K562 (cell line): ENCODE measurements around the gene PLA1A. TPM values are rescaled to one million over a fixed set of nuclear protein-coding genes. Genes with fewer than 3 reads are reported as not detected.

ENCODE experiments used
- ATAC-seq: fragments of 200-7000 bp; cut with Tn5 transposase; 3 replicates; pipeline ENCODE4 v1.9.1; 2020; ENCODE audit warnings: moderate library complexity
- BruUV-seq: library from RNA; stranded (reverse); fragments of 400-500 nt; replicated peaks from 2 replicates; lab custom pipeline; 2021; lab: Mats Ljungman, UMichigan
- CTCF ChIA-PET: fragments of 300-600 bp; formaldehyde crosslinking; extraction: SDS; loops from one replicate; lab custom pipeline; 2021; ENCODE audit warnings: low intra/inter-chr PET ratio; lab: Yijun Ruan, JAX
- POLR2A ChIA-PET: fragments of 300-600, 350-650 bp; sonication (Branson Sonifier 250); formaldehyde crosslinking; extraction: SDS; loops from one replicate; lab custom pipeline; 2021; ENCODE audit warnings: antibody characterized with exemption, inconsistent platforms; lab: Yijun Ruan, JAX
- DNase-seq, 4 experiments: peaks; one replicate each; pipeline versions ENCODE4 v3.0.0 to v3.0.0-alpha.2; 2011 to 2018; ENCODE audit warnings: low spot score in 3 of 4, mixed read lengths in 3 of 4; ENCODE audit errors: extremely low read depth in 1 of 4
- FAIRE-seq: peaks from 2 replicates; lab custom pipeline; 2011; peaks lifted over from hg19 to GRCh38; lab: Jason Lieb, UNC
- H2AFZ ChIP-seq: 2 replicates; pipeline ENCODE4 v1.6.0; 2011; ENCODE audit warnings: low read depth, low read length, control low read depth, inconsistent platforms
- H3K27ac ChIP-seq: fragments of 200-600 bp; 3 replicates; pipeline ENCODE4 v1.8.0; 2011; ENCODE audit warnings: low read depth, mild to moderate bottlenecking, control low read depth, inconsistent platforms, low read length, moderate library complexity, mixed read lengths; ENCODE audit errors: extremely low read depth
- H3K27me3 ChIP-seq, 2 experiments: fragments of 300-600 bp in 1 of 2; 2 replicates in 1 of 2; 3 replicates in 1 of 2; pipeline versions ENCODE4 v1.6.0 to v1.8.0; 2011; ENCODE audit warnings: inconsistent platforms in 2 of 2, low read length in 2 of 2, mild to moderate bottlenecking in 1 of 2, mixed read lengths in 1 of 2, moderate library complexity in 1 of 2; ENCODE audit not compliant: control insufficient read depth in 2 of 2, insufficient read depth in 2 of 2
- H3K36me3 ChIP-seq: fragments of 300-600 bp; 3 replicates; pipeline ENCODE4 v1.8.0; 2011; ENCODE audit warnings: mild to moderate bottlenecking, low read length, inconsistent platforms; ENCODE audit not compliant: control insufficient read depth, insufficient read depth
- H3K4me1 ChIP-seq, 2 experiments: fragments of 200-600 bp in 1 of 2; replicated peaks in 1 of 2; 2 replicates in 1 of 2; 3 replicates in 1 of 2; pipeline versions ENCODE4 v1.5.1 to v1.8.0; 2011; ENCODE audit warnings: inconsistent platforms in 2 of 2, low read length in 2 of 2, mild to moderate bottlenecking in 1 of 2, mixed read lengths in 1 of 2, moderate library complexity in 1 of 2; ENCODE audit not compliant: control insufficient read depth in 2 of 2, insufficient read depth in 2 of 2
- H3K4me2 ChIP-seq: 2 replicates; pipeline ENCODE4 v1.6.1; 2011; ENCODE audit warnings: low read length, control low read depth, inconsistent platforms, mixed read lengths; ENCODE audit not compliant: insufficient read depth
- H3K4me3 ChIP-seq: fragments of 200-600 bp; sonication (generic), shearing (Covaris generic); 2 replicates; pipeline ENCODE4 v1.5.1; 2016; ENCODE audit warnings: control low read depth, inconsistent platforms
- H3K79me2 ChIP-seq: fragments of 200-600 bp; 3 replicates; pipeline ENCODE4 v1.8.0; 2011; ENCODE audit warnings: low read length, inconsistent platforms; ENCODE audit not compliant: control insufficient read depth, insufficient read depth
- H3K9ac ChIP-seq, 2 experiments: 2 replicates each; pipeline versions ENCODE4 v1.6.0 to v1.6.1; 2011; ENCODE audit warnings: low read depth in 2 of 2, low read length in 2 of 2, control low read depth in 1 of 2, inconsistent platforms in 1 of 2, mild to moderate bottlenecking in 1 of 2, mixed read lengths in 1 of 2; ENCODE audit not compliant: insufficient read depth in 1 of 2
- H3K9me1 ChIP-seq: one replicate; pipeline ENCODE4 v1.6.0; 2011; ENCODE audit warnings: inconsistent platforms, mild to moderate bottlenecking, low read length, moderate library complexity; ENCODE audit not compliant: control insufficient read depth, insufficient read depth
- H3K9me3 ChIP-seq: replicated peaks from 2 replicates; pipeline ENCODE4 v1.5.1; 2011; ENCODE audit warnings: low read depth, low read length, inconsistent platforms; ENCODE audit not compliant: control insufficient read depth, insufficient read depth
- H4K20me1 ChIP-seq: replicated peaks from 2 replicates; pipeline ENCODE4 v1.6.1; 2011; ENCODE audit warnings: low read length, inconsistent platforms, mixed read lengths; ENCODE audit not compliant: control insufficient read depth, insufficient read depth
- CBX1 ChIP-seq: sonication (generic); IDR thresholded peaks from 2 replicates; pipeline ENCODE4 v1.6.1; 2016; ENCODE audit warnings: antibody characterized with exemption, low read depth, mild to moderate bottlenecking
- MIER1 ChIP-seq: fragments of 450-650 bp; IDR thresholded peaks from 2 replicates; pipeline ENCODE4 v1.6.1; 2016; ENCODE audit warnings: antibody characterized with exemption, mild to moderate bottlenecking, low read depth
- PATZ1 ChIP-seq: fragments of 250-450 bp; sonication (Bioruptor Pico); IDR thresholded peaks from 2 replicates; pipeline ENCODE4 v1.5.0; 2020; ENCODE audit warnings: mild to moderate bottlenecking, borderline replicate concordance
- PHF8 ChIP-seq: fragments of 200-600 bp; sonication (generic); IDR thresholded peaks from 2 replicates; pipeline ENCODE4 v1.6.1; 2012; ENCODE audit warnings: mixed run types, mild to moderate bottlenecking, inconsistent platforms, low read length, moderate library complexity, borderline replicate concordance
- POU5F1 ChIP-seq: fragments of 150-350 bp; IDR thresholded peaks from 2 replicates; pipeline ENCODE4 v1.6.1; 2014; ENCODE audit warnings: borderline replicate concordance, low read length, low read depth, mild to moderate bottlenecking; ENCODE audit not compliant: partially characterized antibody
- PTTG1 ChIP-seq: fragments of 450-650 bp; IDR thresholded peaks from 2 replicates; pipeline ENCODE4 v1.6.1; 2016; ENCODE audit warnings: low read depth, mild to moderate bottlenecking, missing genetic modification characterization, missing compliant biosample characterization
- RBM22 ChIP-seq: fragments of 200-400 bp; formaldehyde crosslinking; IDR thresholded peaks from 2 replicates; pipeline ENCODE4 v1.6.1; 2018; ENCODE audit warnings: low read length, low read depth; ENCODE audit not compliant: poor library complexity, severe bottlenecking
- TCF15 ChIP-seq: fragments of 250-450 bp; sonication (Bioruptor Pico); IDR thresholded peaks from 2 replicates; pipeline ENCODE4 v1.8.0; 2022; ENCODE audit warnings: moderate library complexity, mild to moderate bottlenecking, inconsistent platforms
- ZBED1 ChIP-seq: IDR thresholded peaks from 2 replicates; pipeline ENCODE4 v1.6.1; 2014
- ZBTB17 ChIP-seq: fragments of 450-650 bp; formaldehyde crosslinking; IDR thresholded peaks from 2 replicates; pipeline ENCODE4 v1.4.0; 2020; ENCODE audit warnings: mild to moderate bottlenecking
- ZNF146 ChIP-seq: IDR thresholded peaks from one replicate; pipeline ENCODE4 v1.6.1; 2018; ENCODE audit warnings: missing compliant biosample characterization; ENCODE audit not compliant: unreplicated experiment
- WGBS: fragments of 100-300 bp; shearing (Covaris generic); methylation state at CpG from one replicate; pipeline ENCODE4 v1.1.6; 2016; ENCODE audit warnings: low coverage, mixed read lengths; ENCODE audit not compliant: insufficient coverage; ENCODE audit errors: missing lambda C conversion rate; 5-methylcytosine and 5-hydroxymethylcytosine counted together
- in situ Hi-C: fragments of 300-500 bp; cut with MboI; formaldehyde crosslinking; loops from 4 replicates; pipeline ENCODE4 v1.15.0; 2018; ENCODE audit warnings: inconsistent platforms, mixed read lengths
- intact Hi-C: fragments of 100-400 bp; cut with micrococcal nuclease; formaldehyde crosslinking; loops from 2 replicates; pipeline ENCODE4 v1.14.2; 2022
- polyA plus RNA-seq, 8 experiments: library from polyadenylated mRNA; depleted of rRNA in 4 of 8; stranded (reverse) in 5 of 8; unstranded in 3 of 8; fragments of >200 nt; fragmentation: Nextera tagmentation in 2 of 8; fragmentation: Illumina TruSeq in 1 of 8; extraction: Ambion mirVana in 2 of 8; extraction: Trizol in 1 of 8; gene quantifications; 2 replicates each; pipeline versions ENCODE4 v1.2.1 to v1.2.3, GENCODE V29; 2011 to 2014; ENCODE audit warnings: inconsistent platforms in 1 of 8, missing spikeins in 1 of 8
- total RNA-seq, 7 experiments: library from RNA; depleted of rRNA in 6 of 7; stranded (reverse); fragments of >200 nt in 6 of 7; fragmentation: Illumina TruSeq in 2 of 7; extraction: Trizol in 2 of 7; gene quantifications; 2 replicates each; pipeline versions ENCODE4 v1.2.1 to v1.2.3, GENCODE V29; 2011 to 2021; ENCODE audit warnings: low replicate concordance in 1 of 7
- TF ChIP-seq, protein P1 (sequence below): fragments of 450-650 bp; IDR thresholded peaks from 2 replicates; pipeline ENCODE4 v1.6.1; 2016; ENCODE audit warnings: low read depth

PLA1A gene
- total and polyA plus RNA-seq, 9 of the 15 experiments (the other 6 are each of a cell fraction or from before 2014, with no cell fraction given) = not detected

- intact Hi-C loops (no loop called here), in situ Hi-C loops (no loop called here)
- Histone ChIP-seq H3K9ac (no peak overlapping the region), H3K4me2 (no peak overlapping the region), H3K9me3 (no peaks in the 10 kb centered on the region), H4K20me1 (no peaks in the 10 kb centered on the region), H3K79me2 (no peaks in the 10 kb centered on the region), H2AFZ (no peak overlapping the region), H3K27ac (no peak overlapping the region), H3K36me3 (no peaks in the 10 kb centered on the region), H3K9me1 (no peaks in the 10 kb centered on the region), H3K4me3 (no peak overlapping the region), H3K27me3 (no peaks in the 10 kb centered on the region), H3K4me1 (peaks cover 0 to 10% of the 10 kb centered on the region in 2 experiments; a peak in 3 of 5 replicates)
- WGBS = 41% methylated on average over 2 of the region's 2 CpGs
- DNase-seq (no peak), ATAC-seq (no peak), FAIRE-seq (no peak)
- BruUV-seq = no TSS peak
- ChIA-PET POLR2A (no interaction called here), CTCF (no interaction called here)
- no peak for TF ChIP-seq ZBED1
- no peak for TF ChIP-seq PHF8
- TF ChIP-seq MIER1 = no peak
- no peak for TF ChIP-seq TCF15 (CRISPR knock-in tag)
- TF ChIP-seq CBX1 = no peak
- TF ChIP-seq POU5F1 = no peak
- TF ChIP-seq, protein P1, sequence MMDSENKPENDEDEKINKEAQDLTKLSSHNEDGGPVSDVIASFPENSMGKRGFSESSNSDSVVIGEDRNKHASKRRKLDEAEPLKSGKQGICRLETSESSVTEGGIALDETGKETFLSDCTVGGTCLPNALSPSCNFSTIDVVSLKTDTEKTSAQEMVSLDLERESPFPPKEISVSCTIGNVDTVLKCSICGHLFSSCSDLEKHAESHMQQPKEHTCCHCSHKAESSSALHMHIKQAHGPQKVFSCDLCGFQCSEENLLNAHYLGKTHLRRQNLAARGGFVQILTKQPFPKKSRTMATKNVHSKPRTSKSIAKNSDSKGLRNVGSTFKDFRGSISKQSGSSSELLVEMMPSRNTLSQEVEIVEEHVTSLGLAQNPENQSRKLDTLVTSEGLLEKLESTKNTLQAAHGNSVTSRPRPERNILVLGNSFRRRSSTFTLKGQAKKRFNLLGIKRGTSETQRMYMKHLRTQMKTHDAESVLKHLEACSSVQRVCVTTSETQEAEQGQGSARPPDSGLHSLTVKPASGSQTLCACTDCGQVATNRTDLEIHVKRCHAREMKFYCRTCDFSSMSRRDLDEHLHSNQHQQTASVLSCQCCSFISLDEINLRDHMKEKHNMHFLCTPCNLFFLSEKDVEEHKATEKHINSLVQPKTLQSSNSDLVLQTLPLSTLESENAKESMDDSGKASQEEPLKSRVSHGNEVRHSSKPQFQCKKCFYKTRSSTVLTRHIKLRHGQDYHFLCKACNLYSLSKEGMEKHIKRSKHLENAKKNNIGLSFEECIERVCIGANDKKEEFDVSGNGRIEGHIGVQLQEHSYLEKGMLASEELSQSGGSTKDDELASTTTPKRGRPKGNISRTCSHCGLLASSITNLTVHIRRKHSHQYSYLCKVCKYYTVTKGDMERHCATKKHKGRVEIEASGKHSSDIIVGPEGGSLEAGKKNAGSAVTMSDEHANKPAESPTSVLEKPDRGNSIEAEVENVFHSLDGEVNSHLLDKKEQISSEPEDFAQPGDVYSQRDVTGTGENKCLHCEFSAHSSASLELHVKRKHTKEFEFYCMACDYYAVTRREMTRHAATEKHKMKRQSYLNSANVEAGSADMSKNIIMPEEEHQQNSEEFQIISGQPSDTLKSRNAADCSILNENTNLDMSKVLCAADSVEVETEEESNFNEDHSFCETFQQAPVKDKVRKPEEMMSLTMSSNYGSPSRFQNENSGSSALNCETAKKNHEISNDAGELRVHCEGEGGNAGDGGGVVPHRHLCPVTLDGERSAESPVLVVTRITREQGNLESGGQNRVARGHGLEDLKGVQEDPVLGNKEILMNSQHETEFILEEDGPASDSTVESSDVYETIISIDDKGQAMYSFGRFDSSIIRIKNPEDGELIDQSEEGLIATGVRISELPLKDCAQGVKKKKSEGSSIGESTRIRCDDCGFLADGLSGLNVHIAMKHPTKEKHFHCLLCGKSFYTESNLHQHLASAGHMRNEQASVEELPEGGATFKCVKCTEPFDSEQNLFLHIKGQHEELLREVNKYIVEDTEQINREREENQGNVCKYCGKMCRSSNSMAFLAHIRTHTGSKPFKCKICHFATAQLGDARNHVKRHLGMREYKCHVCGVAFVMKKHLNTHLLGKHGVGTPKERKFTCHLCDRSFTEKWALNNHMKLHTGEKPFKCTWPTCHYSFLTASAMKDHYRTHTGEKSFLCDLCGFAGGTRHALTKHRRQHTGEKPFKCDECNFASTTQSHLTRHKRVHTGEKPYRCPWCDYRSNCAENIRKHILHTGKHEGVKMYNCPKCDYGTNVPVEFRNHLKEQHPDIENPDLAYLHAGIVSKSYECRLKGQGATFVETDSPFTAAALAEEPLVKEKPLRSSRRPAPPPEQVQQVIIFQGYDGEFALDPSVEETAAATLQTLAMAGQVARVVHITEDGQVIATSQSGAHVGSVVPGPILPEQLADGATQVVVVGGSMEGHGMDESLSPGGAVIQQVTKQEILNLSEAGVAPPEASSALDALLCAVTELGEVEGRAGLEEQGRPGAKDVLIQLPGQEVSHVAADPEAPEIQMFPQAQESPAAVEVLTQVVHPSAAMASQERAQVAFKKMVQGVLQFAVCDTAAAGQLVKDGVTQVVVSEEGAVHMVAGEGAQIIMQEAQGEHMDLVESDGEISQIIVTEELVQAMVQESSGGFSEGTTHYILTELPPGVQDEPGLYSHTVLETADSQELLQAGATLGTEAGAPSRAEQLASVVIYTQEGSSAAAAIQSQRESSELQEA = no peak
- TF ChIP-seq RBM22 = no peak
- no peak for TF ChIP-seq ZBTB17 (CRISPR knock-in tag)
- no peak for TF ChIP-seq PATZ1 (CRISPR knock-in tag)
- TF ChIP-seq PTTG1 = no peak
- TF ChIP-seq ZNF146 (CRISPR knock-in tag) = no peak
Observed at GRCh38 chr3:119658994-119659393, 61.3 kb downstream of the PLA1A start.
